AG04449 (cell line): ENCODE data around the gene ATP6V1F.

Experiments used
- CTCF ChIA-PET: fragments of 350-600 bp; formaldehyde crosslinking; extraction: SDS; loops from one replicate; lab custom pipeline; 2021; ENCODE audit warnings: antibody characterized with exemption; lab: Yijun Ruan, JAX
- POLR2A ChIA-PET: fragments of 400-600, 350-600 bp; formaldehyde crosslinking; extraction: SDS; loops from one replicate; lab custom pipeline; 2020; ENCODE audit warnings: antibody characterized with exemption, inconsistent platforms; lab: Yijun Ruan, JAX
- DNase-seq: peaks from one replicate; pipeline ENCODE4 v3.0.0-alpha.2; 2010; ENCODE audit warnings: low read depth, low spot score
- H3K4me3 ChIP-seq: 2 replicates; pipeline ENCODE4 v1.5.1; 2011; ENCODE audit warnings: low read depth, mild to moderate bottlenecking, control low read depth, low read length
- CTCF ChIP-seq: IDR thresholded peaks from one replicate; pipeline ENCODE4 v1.5.1; 2011; ENCODE audit warnings: mild to moderate bottlenecking, moderate library complexity, low read length, control low read depth, inconsistent platforms; ENCODE audit not compliant: insufficient read depth; ENCODE audit errors: missing control alignments

Gene ATP6V1F

GRCh38 chr7:128876978-128877755 is 14.5 kb downstream of the ATP6V1F start:
- no peak for DNase-seq
- CTCF ChIA-PET: interaction anchor here (1.7 kb wide), 1 partner anchor 402 kb away, joined by 7 read pairs; no protein-coding TSS in a partner anchor
- POLR2A ChIA-PET: no interaction called here

GRCh38 chr7:128877756-128878120 is 15.1 kb downstream of the ATP6V1F start:
- H3K4me3 ChIP-seq: no peak overlapping the region
- CTCF ChIA-PET: interaction anchor here (1.7 to 10.0 kb wide), 2 partner anchors 10 to 403 kb away, joined by 7 to 203 read pairs; partner anchors contain the start of gene ATP6V1F
- POLR2A ChIA-PET: no interaction called here
- no peak for TF ChIP-seq CTCF
- DNase-seq: no peak

More at GRCh38 chr7:128876978-128877755, 14.5 kb downstream of the ATP6V1F start:
- no peak for TF ChIP-seq CTCF
- H3K4me3 ChIP-seq: no peak overlapping the region

- H3K4me3 ChIP-seq: no peak overlapping the region
- no peak for DNase-seq
- ChIA-PET CTCF (interaction anchor here (1.7 to 10.0 kb wide), 2 partner anchors 11 to 404 kb away, joined by 7 to 203 read pairs; partner anchors contain the start of gene ATP6V1F), POLR2A (interaction anchor here (0.6 kb wide), 1 partner anchor 273 kb away, joined by 3 read pairs; no protein-coding TSS in a partner anchor)
- TF ChIP-seq CTCF: no peak
These were observed 15.8 kb downstream of the ATP6V1F start for GRCh38 chr7:128878226-128879105.

GRCh38 chr7:128879461-128879938 is 16.8 kb downstream of the ATP6V1F start:
- POLR2A ChIA-PET: interaction anchor here (0.6 kb wide), 1 partner anchor 274 kb away, joined by 3 read pairs; no protein-coding TSS in a partner anchor
- no peak overlapping the region for H3K4me3 ChIP-seq

GRCh38 chr7:128879939-128880746 is 17.5 kb downstream of the ATP6V1F start:
- DNase-seq: no peak
- peak; percentile 85 for TF ChIP-seq CTCF
- POLR2A ChIA-PET: no interaction called here
- CTCF ChIA-PET: interaction anchor here (1.0 to 10.0 kb wide), 11 partner anchors 13 to 452 kb away, joined by 3 to 203 read pairs (median 5); partner anchors contain the start of genes ATP6V1F, KCP and METTL2B
- H3K4me3 ChIP-seq: no peak overlapping the region

More at GRCh38 chr7:128879461-128879938, 16.8 kb downstream of the ATP6V1F start:
- CTCF ChIA-PET: interaction anchor here (1.2 to 10.0 kb wide), 4 partner anchors 12 to 418 kb away, joined by 3 to 203 read pairs (median 30); partner anchors contain the start of genes ATP6V1F and METTL2B
- TF ChIP-seq CTCF: no peak
- no peak for DNase-seq
